Ovary (tissue), 10 donors: ENCODE data around the gene BIRC3. TPM values are rescaled to one million over a fixed set of nuclear protein-coding genes. Genes with fewer than 3 reads are reported as not detected.
A peak's percentile ranks its signal among the peaks of the same experiment; 100 is the strongest.

Experiments used
- DNase-seq, 5 donors: peaks; one replicate each; pipeline ENCODE4 v3.0.0-alpha.2; 2019 to 2020
- H3K27ac ChIP-seq, 2 donors: fragments of 200-600 bp; one replicate each; pipeline versions ENCODE4 v1.5.1 to v1.8.0; 2019 to 2022
- H3K27me3 ChIP-seq: fragments of 200-600 bp; one replicate; pipeline ENCODE4 v1.8.0; 2022
- H3K36me3 ChIP-seq: fragments of 200-600 bp; sonication (generic); one replicate; pipeline ENCODE4 v1.5.1; 2019
- H3K4me1 ChIP-seq: one replicate; pipeline ENCODE4 v1.8.1; 2013; ENCODE audit warnings: mild to moderate bottlenecking, moderate library complexity; ENCODE audit not compliant: insufficient read depth
- H3K4me3 ChIP-seq: fragments of 200-600 bp; sonication (generic); one replicate; pipeline ENCODE4 v1.5.1; 2017
- H3K9me3 ChIP-seq, 2 donors: fragments of 200-600 bp in 1 of 2; sonication (generic) in 1 of 2; one replicate each; pipeline versions ENCODE4 v1.5.1 to v1.8.1; 2013 to 2019; ENCODE audit warnings: mild to moderate bottlenecking in 1 of 2, moderate library complexity in 1 of 2
- EP300 ChIP-seq: sonication (generic); formaldehyde crosslinking; IDR thresholded peaks from one replicate; pipeline ENCODE4 v1.6.1; 2017; ENCODE audit warnings: antibody characterized with exemption
- POLR2A ChIP-seq: fragments of 450-650 bp; IDR thresholded peaks from one replicate; pipeline ENCODE4 v1.6.1; 2017; ENCODE audit warnings: antibody characterized with exemption, mild to moderate bottlenecking, moderate library complexity
- WGBS, 3 donors: extraction: QIAGEN DNeasy Blood & Tissue Kit in 1 of 3; methylation state at CpG; one replicate each; pipeline versions ENCODE4 v1.1.5 to v1.1.7; 2013 to 2017; 5-methylcytosine and 5-hydroxymethylcytosine counted together
- intact Hi-C, 4 donors: fragments of 100-400 bp; cut with DNase I; formaldehyde crosslinking; loops; one replicate each; pipeline versions ENCODE4 v1.11.0 to v1.15.1; 2022 to 2023
- long read RNA-seq, 3 donors: library from polyadenylated mRNA in 2 of 3; unstranded in 2 of 3; transcript quantifications; one replicate each; pipeline ENCODE4 v2.0.0 and lab custom pipeline, GENCODE V29; 2021 to 2026
- polyA plus RNA-seq, 2 donors: library from polyadenylated mRNA; stranded (reverse); fragments of 200-250 nt in 1 of 2; fragments of 350-450 nt in 1 of 2; fragmentation: Illumina TruSeq in 1 of 2; extraction: RNeasy Lipid Tissue Mini Kit (QIAGEN cat#74804) in 1 of 2; gene quantifications; one replicate each; pipeline ENCODE4 v1.2.3, GENCODE V29; 2013 to 2014
- total RNA-seq, 7 donors: library from RNA; depleted of rRNA in 2 of 7; stranded (reverse); fragments of >200 nt in 2 of 7; fragmentation: NEBNext Ultra II Directional in 3 of 7; extraction: Animal tissue kit (Norgen Biotek cat#: 25700) in 3 of 7; gene quantifications; one replicate each; pipeline versions ENCODE4 v1.1.0 to v1.2.4, GENCODE V29; 2016 to 2023
- TF ChIP-seq, protein P1 (sequence below), 3 donors: fragments of 450-650 bp in 2 of 3; fragments of 200-600 bp in 1 of 3; IDR thresholded peaks; one replicate each; pipeline versions ENCODE4 v1.5.1 to v1.8.0; 2016 to 2022; ENCODE audit warnings: antibody characterized with exemption in 3 of 3, mild to moderate bottlenecking in 1 of 3
- donor health status: DM: no; HTN: no; CAD: no; lungs with moderate emphysema.
- donor health status: DM: no; HTN: no; CAD: no.
- donor health status: Bipolar disorder and iron deficiency.
- donor health status: DM: yes; HTN: yes; CAD: no.
- donor health status: DM: no; HTN: no; CAD: no.
- donor health status: DM: yes; HTN: yes; CAD: no.

The BIRC3 gene
- total RNA-seq (100 to 1,000 TPM in 1 of 7 donors, 1 to 10 TPM in 6; 2.6 to 111 (median 6.3) TPM), polyA plus RNA-seq (1 to 10 TPM; 1.9 to 5.1 TPM)
- long read RNA-seq, donor 1, partial matches to known transcripts: 5 of 5 reads
- long read RNA-seq, donor 1, other reads (novel, unspliced or antisense): 0 of 5 reads
- long read RNA-seq, donor 2: 0 reads
- long read RNA-seq, donor 3, partial matches to known transcripts: 5 of 5 reads
- long read RNA-seq, donor 3, other reads (novel, unspliced or antisense): 0 of 5 reads

DNA sequence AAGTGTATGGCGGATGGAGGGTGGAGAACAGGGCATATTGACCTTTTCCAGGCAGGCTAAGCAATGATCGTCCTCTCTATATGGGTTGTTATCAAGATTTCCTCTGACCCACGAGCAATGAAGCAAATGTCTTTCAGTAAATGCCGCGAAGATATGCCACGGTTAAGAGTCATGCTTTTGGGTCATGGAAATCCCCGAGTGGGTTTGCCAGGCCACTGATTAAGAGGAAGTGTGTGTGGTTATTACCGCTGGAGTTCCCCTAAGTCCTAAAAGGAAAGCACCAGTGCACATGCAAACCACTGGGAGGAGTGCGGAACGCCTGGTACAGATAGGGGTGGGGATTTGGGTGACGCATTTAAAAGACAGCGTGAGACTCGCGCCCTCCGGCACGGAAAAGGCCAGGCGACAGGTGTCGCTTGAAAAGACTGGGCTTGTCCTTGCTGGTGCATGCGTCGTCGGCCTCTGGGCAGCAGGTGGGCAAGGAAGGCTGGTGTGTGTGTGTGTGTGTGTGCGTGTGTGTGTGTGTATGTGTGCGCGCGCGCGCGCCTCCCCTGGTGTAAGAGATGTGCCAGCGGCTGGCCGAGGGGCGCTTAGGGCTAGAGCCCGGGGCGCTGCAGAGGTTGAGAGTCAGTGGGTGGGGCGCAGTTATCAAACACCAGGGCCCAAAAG is at the start of gene BIRC3:
Gene BIRC3, plus strand, starts transcription at position 386 of the 669 bp plus-strand sequence. CDS start 7,026 bp downstream, outside the sequence.
- no peaks in the 10 kb centered on the region for H3K9me3 ChIP-seq
- H3K4me1 ChIP-seq: peaks cover 3% of the 10 kb centered on the region
- peak within 1 kb of the TSS in 1 of 2 donors; percentile 22 for H3K27ac ChIP-seq
- peak; percentile 69 to 81 (median 76) for DNase-seq
- H3K4me3 ChIP-seq: peak within 1 kb of the TSS; percentile 56
- WGBS, 3 donors: 1 to 6% (median 4%) methylated on average over 34 of the region's 34 CpGs
- no peaks in the 10 kb centered on the region for H3K27me3 ChIP-seq
- intact Hi-C loops: no loop called here
- H3K36me3 ChIP-seq: no peaks in the 10 kb centered on the region
- TF ChIP-seq, protein P1, sequence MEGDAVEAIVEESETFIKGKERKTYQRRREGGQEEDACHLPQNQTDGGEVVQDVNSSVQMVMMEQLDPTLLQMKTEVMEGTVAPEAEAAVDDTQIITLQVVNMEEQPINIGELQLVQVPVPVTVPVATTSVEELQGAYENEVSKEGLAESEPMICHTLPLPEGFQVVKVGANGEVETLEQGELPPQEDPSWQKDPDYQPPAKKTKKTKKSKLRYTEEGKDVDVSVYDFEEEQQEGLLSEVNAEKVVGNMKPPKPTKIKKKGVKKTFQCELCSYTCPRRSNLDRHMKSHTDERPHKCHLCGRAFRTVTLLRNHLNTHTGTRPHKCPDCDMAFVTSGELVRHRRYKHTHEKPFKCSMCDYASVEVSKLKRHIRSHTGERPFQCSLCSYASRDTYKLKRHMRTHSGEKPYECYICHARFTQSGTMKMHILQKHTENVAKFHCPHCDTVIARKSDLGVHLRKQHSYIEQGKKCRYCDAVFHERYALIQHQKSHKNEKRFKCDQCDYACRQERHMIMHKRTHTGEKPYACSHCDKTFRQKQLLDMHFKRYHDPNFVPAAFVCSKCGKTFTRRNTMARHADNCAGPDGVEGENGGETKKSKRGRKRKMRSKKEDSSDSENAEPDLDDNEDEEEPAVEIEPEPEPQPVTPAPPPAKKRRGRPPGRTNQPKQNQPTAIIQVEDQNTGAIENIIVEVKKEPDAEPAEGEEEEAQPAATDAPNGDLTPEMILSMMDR (IDR thresholded peaks at IDR 0.05): peak; percentile 10 to 55 (median 30)
- no peak for TF ChIP-seq EP300

DNA sequence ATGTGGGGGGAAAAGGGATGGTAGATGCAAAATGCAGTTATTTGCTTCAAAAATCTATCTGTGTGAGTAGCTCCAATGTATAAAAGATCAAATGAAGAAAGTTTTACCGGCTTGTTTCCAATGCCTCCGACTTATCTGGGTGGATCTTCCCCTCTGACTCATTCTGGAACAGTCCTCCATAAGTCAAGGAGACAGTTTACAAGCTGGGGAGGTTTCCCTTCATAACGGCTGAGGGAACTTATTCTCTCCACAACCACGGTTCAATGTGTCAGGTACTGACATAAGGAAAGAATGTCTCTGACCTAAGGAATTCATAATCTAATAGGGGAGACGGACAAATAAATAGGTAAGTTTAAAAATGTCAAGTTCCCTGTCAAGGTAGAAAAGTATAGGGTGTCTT is 49.7 kb upstream of the BIRC3 start:
- H3K9me3 ChIP-seq: no peaks in the 10 kb centered on the region

GRCh38 chr11:102268083-102268984 is 49.0 kb upstream of the BIRC3 start:
- peak; percentile 80 to 89 (median 85) for DNase-seq
- no peak for TF ChIP-seq EP300
- TF ChIP-seq POLR2A: no peak
- TF ChIP-seq, protein P1 (IDR thresholded peaks at IDR 0.05): peak; percentile 16 to 54 (median 46)
- Histone ChIP-seq H3K27ac (no peak overlapping the region), H3K27me3 (no peaks in the 10 kb centered on the region), H3K4me3 (peak overlapping the region; percentile 28), H3K9me3 (no peaks in the 10 kb centered on the region), H3K36me3 (no peaks in the 10 kb centered on the region), H3K4me1 (no peaks in the 10 kb centered on the region)
- 10 to 13% (median 12%) methylated on average over 39 of the region's 39 CpGs for WGBS, 3 donors
- intact Hi-C loops: loop anchor here in 3 of 4 donors (10.0 kb wide), 2 partner anchors 154 to 214 kb away; partner anchors contain the start of gene YAP1 (in 2 of the 3)

More for the DNA sequence above, 49.7 kb upstream of the BIRC3 start:
- no peak for DNase-seq
- Histone ChIP-seq H3K4me3 (no peak overlapping the region), H3K36me3 (no peaks in the 10 kb centered on the region), H3K27ac (no peak overlapping the region), H3K27me3 (no peaks in the 10 kb centered on the region), H3K4me1 (no peaks in the 10 kb centered on the region)
- TF ChIP-seq, protein P1 (IDR thresholded peaks at IDR 0.05): no peak
- TF ChIP-seq POLR2A (no peak), EP300 (no peak)
- 38 to 51% (median 45%) methylated on average over 5 of the region's 5 CpGs for WGBS, 3 donors
- intact Hi-C loops: loop anchor here in 3 of 4 donors (10.0 kb wide), 2 partner anchors 153 to 213 kb away; partner anchors contain the start of gene YAP1 (in 2 of the 3)

GRCh38 chr11:102268985-102269470 is 48.3 kb upstream of the BIRC3 start:
- H3K4me1 ChIP-seq: no peaks in the 10 kb centered on the region
- intact Hi-C loops: loop anchor here in 3 of 4 donors (10.0 kb wide), 2 partner anchors 154 to 214 kb away; partner anchors contain the start of gene YAP1 (in 2 of the 3)
- WGBS, 3 donors: 15 to 17% (median 15%) methylated on average over 6 of the region's 6 CpGs
- DNase-seq: no peak
- H3K4me3 ChIP-seq: peak overlapping the region; percentile 28
- H3K9me3 ChIP-seq: no peaks in the 10 kb centered on the region
- H3K36me3 ChIP-seq: no peaks in the 10 kb centered on the region
- no peak for TF ChIP-seq EP300
- TF ChIP-seq, protein P1 (IDR thresholded peaks at IDR 0.05): peak in 1 of 3 donors; percentile 1
- TF ChIP-seq POLR2A: peak; percentile 30
- no peaks in the 10 kb centered on the region for H3K27me3 ChIP-seq
- no peak overlapping the region for H3K27ac ChIP-seq
